IMR-90 (cell line): Measurements from ENCODE around the gene CYP51A1.

Experiments used
- CEBPB ChIP-seq: IDR thresholded peaks from 2 replicates; pipeline ENCODE4 v1.6.1; 2012; ENCODE audit warnings: low read depth, low read length, improper control_type of control experiment
- NFE2L2 ChIP-seq: fragments of 150-350 bp; IDR thresholded peaks from 2 replicates; pipeline ENCODE4 v1.6.1; 2016; ENCODE audit warnings: low read depth, mild to moderate bottlenecking, low read length
- POLR2A ChIP-seq: IDR thresholded peaks from 2 replicates; pipeline ENCODE4 v1.6.1; 2012; ENCODE audit warnings: mild to moderate bottlenecking, low read depth, low read length
- RAD21 ChIP-seq: IDR thresholded peaks from 2 replicates; pipeline ENCODE4 v1.6.1; 2012; ENCODE audit warnings: low read length, improper control_type of control experiment
- TF ChIP-seq, protein P1 (sequence below): conservative IDR thresholded peaks from 2 replicates; pipeline ENCODE4 v1.5.1; 2012; ENCODE audit warnings: mild to moderate bottlenecking, low read depth, low read length, improper control_type of control experiment
- TF ChIP-seq, protein P2 (sequence below): fragments of 150-350 bp; IDR thresholded peaks from 2 replicates; pipeline ENCODE4 v1.6.1; 2016; ENCODE audit warnings: low read depth, mild to moderate bottlenecking, low read length, moderate library complexity, borderline replicate concordance

DNA sequence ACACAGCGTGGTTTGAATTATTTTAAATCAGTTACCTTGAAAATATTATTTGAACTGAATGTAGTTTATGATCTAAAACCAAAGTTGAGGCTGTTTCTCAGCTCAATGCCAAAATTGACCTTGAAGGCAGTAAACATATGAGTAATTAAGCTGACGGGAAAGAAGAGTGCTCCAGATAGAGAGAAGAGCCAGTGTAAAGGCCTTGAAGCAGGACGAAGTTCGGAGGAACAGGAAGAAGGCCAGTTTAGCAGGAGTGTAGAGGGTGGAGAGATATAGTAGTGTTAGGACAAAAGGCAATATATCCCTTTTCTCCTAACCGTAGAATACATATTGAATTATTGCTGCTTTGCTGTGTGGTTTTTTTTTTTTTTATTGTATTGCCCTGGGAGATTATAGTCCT lies 63.2 kb downstream of the CYP51A1 start:
- TF ChIP-seq, protein P1, sequence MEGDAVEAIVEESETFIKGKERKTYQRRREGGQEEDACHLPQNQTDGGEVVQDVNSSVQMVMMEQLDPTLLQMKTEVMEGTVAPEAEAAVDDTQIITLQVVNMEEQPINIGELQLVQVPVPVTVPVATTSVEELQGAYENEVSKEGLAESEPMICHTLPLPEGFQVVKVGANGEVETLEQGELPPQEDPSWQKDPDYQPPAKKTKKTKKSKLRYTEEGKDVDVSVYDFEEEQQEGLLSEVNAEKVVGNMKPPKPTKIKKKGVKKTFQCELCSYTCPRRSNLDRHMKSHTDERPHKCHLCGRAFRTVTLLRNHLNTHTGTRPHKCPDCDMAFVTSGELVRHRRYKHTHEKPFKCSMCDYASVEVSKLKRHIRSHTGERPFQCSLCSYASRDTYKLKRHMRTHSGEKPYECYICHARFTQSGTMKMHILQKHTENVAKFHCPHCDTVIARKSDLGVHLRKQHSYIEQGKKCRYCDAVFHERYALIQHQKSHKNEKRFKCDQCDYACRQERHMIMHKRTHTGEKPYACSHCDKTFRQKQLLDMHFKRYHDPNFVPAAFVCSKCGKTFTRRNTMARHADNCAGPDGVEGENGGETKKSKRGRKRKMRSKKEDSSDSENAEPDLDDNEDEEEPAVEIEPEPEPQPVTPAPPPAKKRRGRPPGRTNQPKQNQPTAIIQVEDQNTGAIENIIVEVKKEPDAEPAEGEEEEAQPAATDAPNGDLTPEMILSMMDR: no peak
- TF ChIP-seq CEBPB (no peak), POLR2A (no peak), NFE2L2 (no peak), RAD21 (no peak)
- TF ChIP-seq, protein P2, sequence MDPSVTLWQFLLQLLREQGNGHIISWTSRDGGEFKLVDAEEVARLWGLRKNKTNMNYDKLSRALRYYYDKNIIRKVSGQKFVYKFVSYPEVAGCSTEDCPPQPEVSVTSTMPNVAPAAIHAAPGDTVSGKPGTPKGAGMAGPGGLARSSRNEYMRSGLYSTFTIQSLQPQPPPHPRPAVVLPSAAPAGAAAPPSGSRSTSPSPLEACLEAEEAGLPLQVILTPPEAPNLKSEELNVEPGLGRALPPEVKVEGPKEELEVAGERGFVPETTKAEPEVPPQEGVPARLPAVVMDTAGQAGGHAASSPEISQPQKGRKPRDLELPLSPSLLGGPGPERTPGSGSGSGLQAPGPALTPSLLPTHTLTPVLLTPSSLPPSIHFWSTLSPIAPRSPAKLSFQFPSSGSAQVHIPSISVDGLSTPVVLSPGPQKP: no peak
